ENCODE measurements around the gene TULP4. TPM values are rescaled to one million over a fixed set of nuclear protein-coding genes. Genes with fewer than 3 reads are reported as not detected.

Gene TULP4
- polyA plus RNA-seq, 1 donor (not counting 4 experiments of a cell fraction or from before 2014, with no cell fraction given) = 13.1 TPM

DNA sequence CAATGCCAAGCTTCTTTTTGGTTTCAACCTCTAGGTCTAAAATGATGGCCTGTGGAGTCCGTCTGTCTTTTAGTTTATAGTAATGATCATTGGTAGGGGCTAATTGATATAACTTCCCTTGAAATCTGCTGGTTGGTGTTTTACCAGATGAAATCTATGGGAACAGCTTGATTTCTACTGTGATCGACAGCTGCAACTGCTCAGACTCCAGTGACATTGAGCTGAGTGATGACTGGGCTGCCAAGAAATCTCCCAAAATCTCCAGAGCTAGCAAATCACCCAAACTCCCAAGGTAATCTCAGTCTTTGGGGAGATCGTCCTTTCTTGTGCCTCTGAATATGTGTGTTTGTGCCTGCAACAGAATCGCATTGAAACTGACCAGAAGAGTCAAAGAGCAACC lies 177.2 kb downstream of the TULP4 start:
- Histone ChIP-seq H3K9ac (ENCODE audit: control insufficient read depth, extremely low read depth, insufficient read depth, low read length) (no peak overlapping the region), H2AFZ (ENCODE audit: control insufficient read depth, low read length) (no peak overlapping the region), H3K36me3 (ENCODE audit: control insufficient read depth in 2 of 2, extremely low read depth in 1 of 2, insufficient read depth in 2 of 2, low read length in 2 of 2) (peaks cover 7 to 13% of the 10 kb centered on the region in 2 experiments), H3K79me2 (ENCODE audit: control insufficient read depth, insufficient read depth, low read length) (no peaks in the 10 kb centered on the region), H3K4me1 (ENCODE audit: control insufficient read depth, extremely low read depth, insufficient read depth, low read length) (peaks cover 15% of the 10 kb centered on the region), H3K9me3 (ENCODE audit: control insufficient read depth, low read depth, low read length) (no peaks in the 10 kb centered on the region), H3K27ac (ENCODE audit: control insufficient read depth, insufficient read depth, low read length) (no peak overlapping the region), H3K27me3 (ENCODE audit: control insufficient read depth, extremely low read depth, insufficient read depth, low read length) (no peaks in the 10 kb centered on the region), H4K20me1 (ENCODE audit: control insufficient read depth, extremely low read depth, insufficient read depth, low read length) (no peaks in the 10 kb centered on the region), H3K9me1 (ENCODE audit: control insufficient read depth, extremely low read depth, insufficient read depth, low read length) (no peaks in the 10 kb centered on the region), H3K4me3 (ENCODE audit: control insufficient read depth in 2 of 3, extremely low read depth in 1 of 3, insufficient read depth in 2 of 3, low read depth in 1 of 3, low read length in 3 of 3) (no peak overlapping the region), H3K4me2 (ENCODE audit: control insufficient read depth, extremely low read depth, insufficient read depth, low read depth, low read length) (no peak overlapping the region)
- dilution Hi-C loops (cut with MboI; ENCODE audit: extremely low pct_ligation_motif_present, low sequenced_read_pairs) = no loop called here
- TF ChIP-seq, protein P1, sequence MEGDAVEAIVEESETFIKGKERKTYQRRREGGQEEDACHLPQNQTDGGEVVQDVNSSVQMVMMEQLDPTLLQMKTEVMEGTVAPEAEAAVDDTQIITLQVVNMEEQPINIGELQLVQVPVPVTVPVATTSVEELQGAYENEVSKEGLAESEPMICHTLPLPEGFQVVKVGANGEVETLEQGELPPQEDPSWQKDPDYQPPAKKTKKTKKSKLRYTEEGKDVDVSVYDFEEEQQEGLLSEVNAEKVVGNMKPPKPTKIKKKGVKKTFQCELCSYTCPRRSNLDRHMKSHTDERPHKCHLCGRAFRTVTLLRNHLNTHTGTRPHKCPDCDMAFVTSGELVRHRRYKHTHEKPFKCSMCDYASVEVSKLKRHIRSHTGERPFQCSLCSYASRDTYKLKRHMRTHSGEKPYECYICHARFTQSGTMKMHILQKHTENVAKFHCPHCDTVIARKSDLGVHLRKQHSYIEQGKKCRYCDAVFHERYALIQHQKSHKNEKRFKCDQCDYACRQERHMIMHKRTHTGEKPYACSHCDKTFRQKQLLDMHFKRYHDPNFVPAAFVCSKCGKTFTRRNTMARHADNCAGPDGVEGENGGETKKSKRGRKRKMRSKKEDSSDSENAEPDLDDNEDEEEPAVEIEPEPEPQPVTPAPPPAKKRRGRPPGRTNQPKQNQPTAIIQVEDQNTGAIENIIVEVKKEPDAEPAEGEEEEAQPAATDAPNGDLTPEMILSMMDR (optimal IDR thresholded peaks at IDR 0.05 in 1 of 3, IDR thresholded peaks at IDR 0.05 in 1 of 3, conservative IDR thresholded peaks at IDR 0.05 in 1 of 3; ENCODE audit: extremely low read depth in 1 of 3, insufficient read depth in 2 of 3, low read length in 3 of 3) = no peak
- no peak for TF ChIP-seq EZH2 (IDR thresholded peaks at IDR 0.05; ENCODE audit: low read length)
- DNase-seq (ENCODE audit: low read depth, low spot score) (no peak), FAIRE-seq (no peak)

DNA sequence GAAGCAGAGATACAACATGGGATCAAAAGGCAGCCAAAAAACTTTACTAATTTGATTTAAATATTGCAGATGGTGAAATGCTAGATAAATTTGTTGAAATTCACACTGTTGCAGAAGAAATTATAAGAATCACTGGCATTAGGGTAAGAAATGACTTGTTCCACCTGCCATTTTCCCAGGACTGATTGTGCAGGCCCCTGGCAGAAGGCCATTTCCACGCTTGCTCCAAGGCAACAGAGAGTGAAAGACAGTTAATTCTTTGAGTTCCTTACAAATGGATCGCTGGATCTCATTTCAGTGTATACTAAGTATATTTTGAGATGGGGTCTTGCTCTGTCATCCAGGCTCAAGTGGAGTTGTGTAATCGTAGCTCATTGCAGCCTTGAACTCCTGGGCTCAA lies 180.6 kb downstream of the TULP4 start:
- Histone ChIP-seq H3K79me2 (ENCODE audit: control insufficient read depth, insufficient read depth, low read length) (no peaks in the 10 kb centered on the region), H3K9ac (ENCODE audit: control insufficient read depth, extremely low read depth, insufficient read depth, low read length) (no peak overlapping the region), H3K27me3 (ENCODE audit: control insufficient read depth, extremely low read depth, insufficient read depth, low read length) (no peaks in the 10 kb centered on the region), H3K27ac (ENCODE audit: control insufficient read depth, insufficient read depth, low read length) (no peak overlapping the region), H3K4me1 (ENCODE audit: control insufficient read depth, extremely low read depth, insufficient read depth, low read length) (peaks cover 9% of the 10 kb centered on the region), H3K4me3 (ENCODE audit: control insufficient read depth in 2 of 3, extremely low read depth in 1 of 3, insufficient read depth in 2 of 3, low read depth in 1 of 3, low read length in 3 of 3) (no peak overlapping the region), H3K4me2 (ENCODE audit: control insufficient read depth, extremely low read depth, insufficient read depth, low read depth, low read length) (no peak overlapping the region), H3K9me3 (ENCODE audit: control insufficient read depth, low read depth, low read length) (no peaks in the 10 kb centered on the region), H2AFZ (ENCODE audit: control insufficient read depth, low read length) (no peak overlapping the region), H3K9me1 (ENCODE audit: control insufficient read depth, extremely low read depth, insufficient read depth, low read length) (no peaks in the 10 kb centered on the region), H4K20me1 (ENCODE audit: control insufficient read depth, extremely low read depth, insufficient read depth, low read length) (no peaks in the 10 kb centered on the region), H3K36me3 (ENCODE audit: control insufficient read depth in 2 of 2, extremely low read depth in 1 of 2, insufficient read depth in 2 of 2, low read length in 2 of 2) (peaks cover 13 to 14% of the 10 kb centered on the region in 2 experiments)
- dilution Hi-C loops (cut with MboI; ENCODE audit: extremely low pct_ligation_motif_present, low sequenced_read_pairs) = no loop called here
- DNase-seq (ENCODE audit: low read depth, low spot score) = no peak
- TF ChIP-seq EZH2 (IDR thresholded peaks at IDR 0.05; ENCODE audit: low read length) = no peak
- TF ChIP-seq, protein P1 (optimal IDR thresholded peaks at IDR 0.05 in 1 of 3, IDR thresholded peaks at IDR 0.05 in 1 of 3, conservative IDR thresholded peaks at IDR 0.05 in 1 of 3; ENCODE audit: extremely low read depth in 1 of 3, insufficient read depth in 2 of 3, low read length in 3 of 3) = no peak
- no peak for FAIRE-seq

Data from keratinocyte (primary cell).